ENCODE results near the gene KIF26A. TPM values are rescaled to one million over a fixed set of nuclear protein-coding genes. Genes with fewer than 3 reads are reported as not detected.

Gene KIF26A
- total and polyA plus RNA-seq, 2 of the 13 experiments (the other 11 are each of a cell fraction or from before 2014, with no cell fraction given): not detected

DNA sequence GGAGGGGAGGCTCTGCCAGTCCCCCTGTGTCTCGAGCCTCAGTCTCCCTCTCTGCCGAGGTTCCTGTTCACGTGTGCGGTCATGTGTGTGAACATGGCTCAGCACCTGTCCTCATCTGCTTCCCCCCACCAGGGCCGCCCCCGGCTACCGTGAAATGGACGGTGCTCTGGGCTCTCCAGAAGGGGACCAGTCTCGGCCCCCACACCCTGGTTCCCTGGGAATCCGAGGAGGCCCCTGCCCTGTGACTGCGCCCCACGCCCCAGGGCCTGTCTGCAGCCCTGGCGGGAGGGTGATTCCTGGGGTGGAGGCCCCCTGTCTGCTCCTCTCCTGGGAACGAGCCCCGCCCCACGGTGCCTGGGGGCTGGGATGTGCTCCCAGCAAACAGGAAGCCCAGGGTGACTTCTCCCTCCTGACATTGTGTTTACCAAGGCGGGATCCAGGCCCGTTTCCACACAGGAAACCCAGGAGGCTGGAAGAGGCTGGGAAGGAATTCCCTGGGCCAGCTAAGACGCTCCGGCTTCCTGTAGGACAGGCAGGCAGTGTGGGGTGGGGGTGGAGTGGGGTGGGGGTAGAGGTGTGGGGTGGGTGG, 46.6 kb downstream of the KIF26A start:
- Histone ChIP-seq H3K27ac (ENCODE audit: extremely low read length, insufficient read depth, low read length) (no peak overlapping the region), H3K4me3 (replicated peaks in 1 of 3; ENCODE audit: insufficient read depth in 1 of 3, low read depth in 2 of 3, low read length in 3 of 3) (no peak overlapping the region), H3K4me2 (ENCODE audit: low read depth, low read length) (no peak overlapping the region), H3K9me3 (ENCODE audit: low read length) (no peaks in the 10 kb centered on the region), H3K4me1 (ENCODE audit: insufficient read depth, low read length) (no peaks in the 10 kb centered on the region), H3K27me3 (ENCODE audit: control insufficient read depth in 1 of 2, insufficient read depth in 2 of 2, low read length in 2 of 2) (peaks cover 7 to 26% of the 10 kb centered on the region in 2 experiments; a peak in 4 of 5 replicates), H3K36me3 (replicated peaks in 1 of 2; ENCODE audit: control insufficient read depth in 1 of 2, insufficient read depth in 2 of 2, low read length in 2 of 2) (no peaks in the 10 kb centered on the region), H4K20me1 (ENCODE audit: insufficient read depth, low read length) (no peaks in the 10 kb centered on the region), H3K79me2 (ENCODE audit: insufficient read depth, low read length) (no peaks in the 10 kb centered on the region), H3K9ac (ENCODE audit: insufficient read depth, low read depth, low read length) (no peak overlapping the region), H2AFZ (ENCODE audit: low read length) (no peak overlapping the region)
- POLR2A ChIA-PET: no interaction called here
- ATAC-seq (no peak), DNase-seq (ENCODE audit: low spot score) (no peak), FAIRE-seq (no peak)
- CTCF ChIA-PET (ENCODE audit: low intra/inter-chr PET ratio, low total read pairs): no interaction called here
- no TSS peak for BruUV-seq (replicated peaks)
- WGBS (ENCODE audit: low lambda C conversion rate): 5% methylated on average over 4 of the region's 20 CpGs
- intact Hi-C loops (cut with micrococcal nuclease; ENCODE audit: unreplicated experiment): no loop called here
- TF ChIP-seq SPEN (CRISPR knock-in tag; IDR thresholded peaks at IDR 0.05; ENCODE audit: low read depth): no peak
- in situ Hi-C loops (cut with HindIII; ENCODE audit: extremely low pct_ligation_motif_present, low pct_unique_long_range_greater_than_20kb): no loop called here

DNA sequence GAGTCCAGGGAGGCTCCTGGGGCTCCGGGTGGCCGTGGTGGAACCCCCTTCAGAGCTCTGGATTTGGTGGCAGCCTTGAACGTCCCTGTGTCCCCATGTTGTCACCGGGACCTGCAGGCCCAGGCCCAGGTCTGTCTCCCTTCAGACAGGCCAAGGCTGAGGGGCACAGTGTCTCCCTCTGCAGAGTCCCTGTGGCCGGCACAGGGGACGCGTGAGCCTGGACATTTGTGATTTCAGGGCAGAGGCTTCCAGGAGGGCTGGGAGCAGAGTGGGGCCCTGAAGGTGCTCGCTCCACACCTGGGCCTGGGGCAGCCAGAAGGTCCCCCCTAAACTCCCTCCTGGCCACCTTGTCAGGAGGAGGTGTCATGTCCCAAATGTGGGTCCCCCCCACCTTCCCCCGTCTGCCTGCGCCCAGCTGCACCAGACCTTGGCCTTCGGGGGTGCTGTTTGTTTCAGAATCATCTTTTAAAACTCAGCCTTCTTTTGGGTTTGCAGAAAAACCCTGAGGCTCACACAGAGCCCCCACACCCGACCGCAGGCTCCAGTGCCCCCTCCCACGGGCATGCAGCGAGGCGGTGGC, 47.6 kb downstream of the KIF26A start:
- 54% methylated on average over 7 of the region's 16 CpGs for WGBS (ENCODE audit: low lambda C conversion rate)
- H3K79me2 ChIP-seq (ENCODE audit: insufficient read depth, low read length): no peaks in the 10 kb centered on the region
- H3K9me3 ChIP-seq (ENCODE audit: low read length): no peaks in the 10 kb centered on the region
- H4K20me1 ChIP-seq (ENCODE audit: insufficient read depth, low read length): no peaks in the 10 kb centered on the region
- FAIRE-seq: no peak
- peaks cover 7 to 19% of the 10 kb centered on the region in 2 experiments; a peak in 4 of 5 replicates for H3K27me3 ChIP-seq (ENCODE audit: control insufficient read depth in 1 of 2, insufficient read depth in 2 of 2, low read length in 2 of 2)
- H3K4me1 ChIP-seq (ENCODE audit: insufficient read depth, low read length): no peaks in the 10 kb centered on the region
- no peak overlapping the region for H2AFZ ChIP-seq (ENCODE audit: low read length)
- no peak for DNase-seq (ENCODE audit: low spot score)
- no peak for ATAC-seq
- in situ Hi-C loops (cut with HindIII; ENCODE audit: extremely low pct_ligation_motif_present, low pct_unique_long_range_greater_than_20kb) (no loop called here), intact Hi-C loops (cut with micrococcal nuclease; ENCODE audit: unreplicated experiment) (no loop called here)
- no peak overlapping the region for H3K4me3 ChIP-seq (replicated peaks in 1 of 3; ENCODE audit: insufficient read depth in 1 of 3, low read depth in 2 of 3, low read length in 3 of 3)
- CTCF ChIA-PET (ENCODE audit: low intra/inter-chr PET ratio, low total read pairs): no interaction called here
- no TSS peak for BruUV-seq (replicated peaks)
- POLR2A ChIA-PET: no interaction called here
- no peak overlapping the region for H3K27ac ChIP-seq (ENCODE audit: extremely low read length, insufficient read depth, low read length)
- no peaks in the 10 kb centered on the region for H3K36me3 ChIP-seq (replicated peaks in 1 of 2; ENCODE audit: control insufficient read depth in 1 of 2, insufficient read depth in 2 of 2, low read length in 2 of 2)
- no peak overlapping the region for H3K9ac ChIP-seq (ENCODE audit: insufficient read depth, low read depth, low read length)
- H3K4me2 ChIP-seq (ENCODE audit: low read depth, low read length): no peak overlapping the region
- TF ChIP-seq RNF219 (CRISPR knock-in tag; IDR thresholded peaks at IDR 0.05) (no peak), TP53 (CRISPR knock-in tag; conservative IDR thresholded peaks at IDR 0.05) (no peak), ZNF496 (CRISPR knock-in tag; IDR thresholded peaks at IDR 0.05; ENCODE audit: insufficient replicate concordance) (no peak), TCF7 (IDR thresholded peaks at IDR 0.05; ENCODE audit: low read depth) (no peak), JUNB (CRISPR knock-in tag; IDR thresholded peaks at IDR 0.05; ENCODE audit: borderline replicate concordance) (no peak), ZNF550 (CRISPR knock-in tag; IDR thresholded peaks at IDR 0.05; ENCODE audit: borderline replicate concordance) (no peak), ZNF839 (CRISPR knock-in tag; IDR thresholded peaks at IDR 0.05; ENCODE audit: borderline replicate concordance) (no peak), TBP (CRISPR knock-in tag; IDR thresholded peaks at IDR 0.05) (no peak), ZNF414 (CRISPR knock-in tag; IDR thresholded peaks at IDR 0.05) (no peak), MEIS1 (CRISPR knock-in tag; IDR thresholded peaks at IDR 0.05; ENCODE audit: borderline replicate concordance) (no peak), MAFF (IDR thresholded peaks at IDR 0.05; ENCODE audit: low read depth, low read length) (no peak)
- TF ChIP-seq, protein P1, sequence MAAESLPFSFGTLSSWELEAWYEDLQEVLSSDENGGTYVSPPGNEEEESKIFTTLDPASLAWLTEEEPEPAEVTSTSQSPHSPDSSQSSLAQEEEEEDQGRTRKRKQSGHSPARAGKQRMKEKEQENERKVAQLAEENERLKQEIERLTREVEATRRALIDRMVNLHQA (CRISPR knock-in tag; IDR thresholded peaks at IDR 0.05): no peak
- TF ChIP-seq, protein P2, sequence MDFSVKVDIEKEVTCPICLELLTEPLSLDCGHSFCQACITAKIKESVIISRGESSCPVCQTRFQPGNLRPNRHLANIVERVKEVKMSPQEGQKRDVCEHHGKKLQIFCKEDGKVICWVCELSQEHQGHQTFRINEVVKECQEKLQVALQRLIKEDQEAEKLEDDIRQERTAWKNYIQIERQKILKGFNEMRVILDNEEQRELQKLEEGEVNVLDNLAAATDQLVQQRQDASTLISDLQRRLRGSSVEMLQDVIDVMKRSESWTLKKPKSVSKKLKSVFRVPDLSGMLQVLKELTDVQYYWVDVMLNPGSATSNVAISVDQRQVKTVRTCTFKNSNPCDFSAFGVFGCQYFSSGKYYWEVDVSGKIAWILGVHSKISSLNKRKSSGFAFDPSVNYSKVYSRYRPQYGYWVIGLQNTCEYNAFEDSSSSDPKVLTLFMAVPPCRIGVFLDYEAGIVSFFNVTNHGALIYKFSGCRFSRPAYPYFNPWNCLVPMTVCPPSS (IDR thresholded peaks at IDR 0.05): no peak

Measured in HepG2 (cell line).